Gastroesophageal sphincter (tissue), 3 donors: ENCODE data around the gene NFIX.

ENCODE experiments used
- CTCF ChIP-seq, 4 experiments: fragments of 200-600 bp in 2 of 4; fragments of 450-650 bp in 2 of 4; sonication (generic) in 1 of 4; IDR thresholded peaks; one replicate each; pipeline ENCODE4 v1.5.1; 2017 to 2019; ENCODE audit warnings: antibody characterized with exemption in 4 of 4, mild to moderate bottlenecking in 2 of 4, moderate library complexity in 2 of 4
- EP300 ChIP-seq: sonication (generic); formaldehyde crosslinking; IDR thresholded peaks from one replicate; pipeline ENCODE4 v1.6.1; 2017; ENCODE audit warnings: antibody characterized with exemption, mild to moderate bottlenecking
- POLR2A ChIP-seq, 2 donors: fragments of 450-650 bp; IDR thresholded peaks; one replicate each; pipeline ENCODE4 v1.6.1; 2017; ENCODE audit warnings: antibody characterized with exemption in 2 of 2, mild to moderate bottlenecking in 2 of 2, moderate library complexity in 1 of 2

GRCh38 chr19:13039211-13039789 lies 44.0 kb downstream of the NFIX start:
- TF ChIP-seq CTCF (IDR thresholded peaks at IDR 0.05) (no peak), EP300 (no peak), POLR2A (IDR thresholded peaks at IDR 0.05) (no peak)
